ENCODE measurements around the gene WNT5A.

WNT5A gene

DNA sequence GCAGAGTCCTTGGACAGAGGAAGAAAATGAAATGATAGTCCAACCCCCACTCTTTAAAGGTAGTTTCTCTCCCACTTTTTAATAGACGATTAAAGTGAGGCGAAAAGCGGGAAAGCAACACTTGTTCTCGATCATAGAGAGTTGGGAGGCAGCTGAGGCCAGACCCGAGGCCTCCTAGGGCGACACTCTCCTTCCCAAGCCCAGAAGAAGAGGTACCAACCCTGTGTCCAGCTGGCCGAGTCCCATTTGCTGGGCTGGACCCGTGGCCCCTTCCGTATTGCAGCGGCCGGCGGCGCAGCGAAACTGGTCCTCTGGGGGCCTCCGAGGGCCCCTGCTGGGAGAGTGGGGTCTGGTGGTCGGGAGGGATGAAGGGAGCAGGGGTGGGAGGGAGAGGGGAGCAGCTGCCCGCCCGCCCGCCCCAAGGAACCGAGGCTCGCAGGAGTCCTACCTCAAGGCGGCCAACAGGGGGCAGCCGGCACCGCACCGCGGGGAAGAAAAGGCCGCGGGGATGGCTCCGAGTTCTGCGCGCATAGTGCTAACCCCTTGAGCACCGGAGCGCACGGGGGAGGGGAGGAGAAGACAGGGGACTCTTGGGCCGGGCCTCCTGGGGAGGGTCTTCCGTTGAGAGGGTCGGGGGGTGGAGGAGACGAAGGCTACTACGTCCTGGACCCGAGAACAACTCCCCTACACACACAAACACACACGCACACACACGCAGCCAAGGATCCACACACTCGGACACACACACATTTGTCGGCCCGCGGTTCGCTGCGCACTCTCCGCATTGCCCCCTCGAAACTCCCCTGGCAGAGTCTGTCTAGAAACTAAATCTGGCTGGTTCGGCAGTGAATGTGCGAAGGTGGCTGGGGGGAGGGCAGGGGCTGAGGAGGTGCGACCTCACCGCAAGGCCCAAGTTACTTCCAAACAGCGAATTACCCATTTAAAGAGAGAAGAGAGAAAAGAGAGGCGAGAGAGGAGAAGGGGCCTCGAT lies 2.0 kb downstream of the WNT5A start (continued):
- TF ChIP-seq ZNF132 (tag by site-specific recombination; IDR thresholded peaks at IDR 0.05; ENCODE audit: borderline replicate concordance) (no peak), ZNF558 (tag by site-specific recombination; IDR thresholded peaks at IDR 0.05) (no peak), GLI4 (tag by site-specific recombination; IDR thresholded peaks at IDR 0.05) (0 out of 2 replicates have a peak, but pooled peaks have one; percentile 28), ZNF621 (tag by site-specific recombination; IDR thresholded peaks at IDR 0.05) (no peak), ZNF394 (tag by site-specific recombination; IDR thresholded peaks at IDR 0.05; ENCODE audit: borderline replicate concordance) (0 out of 2 replicates have a peak, but pooled peaks have one; percentile 18), ZNF214 (tag by site-specific recombination; IDR thresholded peaks at IDR 0.05; ENCODE audit: borderline replicate concordance) (no peak), MEIS1 (CRISPR knock-in tag; IDR thresholded peaks at IDR 0.05; ENCODE audit: borderline replicate concordance) (no peak), IKZF3 (tag by site-specific recombination; IDR thresholded peaks at IDR 0.05) (no peak), ZNF433 (tag by site-specific recombination; IDR thresholded peaks at IDR 0.05; ENCODE audit: low read depth) (no peak), ZEB2 (tag by site-specific recombination; IDR thresholded peaks at IDR 0.05) (peak; percentile 84), ZNF202 (tag by site-specific recombination; IDR thresholded peaks at IDR 0.05; ENCODE audit: borderline replicate concordance) (no peak), ZBTB7A (tag by site-specific recombination; IDR thresholded peaks at IDR 0.05; ENCODE audit: low read depth) (peak; percentile 62; the same call in 1 of the 2 replicates), ZNF341 (tag by site-specific recombination; IDR thresholded peaks at IDR 0.05; ENCODE audit: low read depth) (peak; percentile 71), ZNF366 (tag by site-specific recombination; conservative IDR thresholded peaks at IDR 0.05) (no peak; the same call in 1 of the 2 replicates), KLF10 (tag by site-specific recombination; IDR thresholded peaks at IDR 0.05) (no peak)
- TF ChIP-seq, protein P1, sequence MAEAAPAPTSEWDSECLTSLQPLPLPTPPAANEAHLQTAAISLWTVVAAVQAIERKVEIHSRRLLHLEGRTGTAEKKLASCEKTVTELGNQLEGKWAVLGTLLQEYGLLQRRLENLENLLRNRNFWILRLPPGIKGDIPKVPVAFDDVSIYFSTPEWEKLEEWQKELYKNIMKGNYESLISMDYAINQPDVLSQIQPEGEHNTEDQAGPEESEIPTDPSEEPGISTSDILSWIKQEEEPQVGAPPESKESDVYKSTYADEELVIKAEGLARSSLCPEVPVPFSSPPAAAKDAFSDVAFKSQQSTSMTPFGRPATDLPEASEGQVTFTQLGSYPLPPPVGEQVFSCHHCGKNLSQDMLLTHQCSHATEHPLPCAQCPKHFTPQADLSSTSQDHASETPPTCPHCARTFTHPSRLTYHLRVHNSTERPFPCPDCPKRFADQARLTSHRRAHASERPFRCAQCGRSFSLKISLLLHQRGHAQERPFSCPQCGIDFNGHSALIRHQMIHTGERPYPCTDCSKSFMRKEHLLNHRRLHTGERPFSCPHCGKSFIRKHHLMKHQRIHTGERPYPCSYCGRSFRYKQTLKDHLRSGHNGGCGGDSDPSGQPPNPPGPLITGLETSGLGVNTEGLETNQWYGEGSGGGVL (tag by site-specific recombination; IDR thresholded peaks at IDR 0.05), result peak; percentile 85
- TF ChIP-seq, protein P2, sequence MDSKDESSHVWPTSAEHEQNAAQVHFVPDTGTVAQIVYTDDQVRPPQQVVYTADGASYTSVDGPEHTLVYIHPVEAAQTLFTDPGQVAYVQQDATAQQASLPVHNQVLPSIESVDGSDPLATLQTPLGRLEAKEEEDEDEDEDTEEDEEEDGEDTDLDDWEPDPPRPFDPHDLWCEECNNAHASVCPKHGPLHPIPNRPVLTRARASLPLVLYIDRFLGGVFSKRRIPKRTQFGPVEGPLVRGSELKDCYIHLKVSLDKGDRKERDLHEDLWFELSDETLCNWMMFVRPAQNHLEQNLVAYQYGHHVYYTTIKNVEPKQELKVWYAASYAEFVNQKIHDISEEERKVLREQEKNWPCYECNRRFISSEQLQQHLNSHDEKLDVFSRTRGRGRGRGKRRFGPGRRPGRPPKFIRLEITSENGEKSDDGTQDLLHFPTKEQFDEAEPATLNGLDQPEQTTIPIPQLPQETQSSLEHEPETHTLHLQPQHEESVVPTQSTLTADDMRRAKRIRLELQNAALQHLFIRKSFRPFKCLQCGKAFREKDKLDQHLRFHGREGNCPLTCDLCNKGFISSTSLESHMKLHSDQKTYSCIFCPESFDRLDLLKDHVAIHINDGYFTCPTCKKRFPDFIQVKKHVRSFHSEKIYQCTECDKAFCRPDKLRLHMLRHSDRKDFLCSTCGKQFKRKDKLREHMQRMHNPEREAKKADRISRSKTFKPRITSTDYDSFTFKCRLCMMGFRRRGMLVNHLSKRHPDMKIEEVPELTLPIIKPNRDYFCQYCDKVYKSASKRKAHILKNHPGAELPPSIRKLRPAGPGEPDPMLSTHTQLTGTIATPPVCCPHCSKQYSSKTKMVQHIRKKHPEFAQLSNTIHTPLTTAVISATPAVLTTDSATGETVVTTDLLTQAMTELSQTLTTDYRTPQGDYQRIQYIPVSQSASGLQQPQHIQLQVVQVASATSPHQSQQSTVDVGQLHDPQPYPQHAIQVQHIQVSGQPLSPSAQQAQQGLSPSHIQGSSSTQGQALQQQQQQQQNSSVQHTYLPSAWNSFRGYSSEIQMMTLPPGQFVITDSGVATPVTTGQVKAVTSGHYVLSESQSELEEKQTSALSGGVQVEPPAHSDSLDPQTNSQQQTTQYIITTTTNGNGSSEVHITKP (tag by site-specific recombination; IDR thresholded peaks at IDR 0.05), result peak; percentile 96
- TF ChIP-seq, protein P3, sequence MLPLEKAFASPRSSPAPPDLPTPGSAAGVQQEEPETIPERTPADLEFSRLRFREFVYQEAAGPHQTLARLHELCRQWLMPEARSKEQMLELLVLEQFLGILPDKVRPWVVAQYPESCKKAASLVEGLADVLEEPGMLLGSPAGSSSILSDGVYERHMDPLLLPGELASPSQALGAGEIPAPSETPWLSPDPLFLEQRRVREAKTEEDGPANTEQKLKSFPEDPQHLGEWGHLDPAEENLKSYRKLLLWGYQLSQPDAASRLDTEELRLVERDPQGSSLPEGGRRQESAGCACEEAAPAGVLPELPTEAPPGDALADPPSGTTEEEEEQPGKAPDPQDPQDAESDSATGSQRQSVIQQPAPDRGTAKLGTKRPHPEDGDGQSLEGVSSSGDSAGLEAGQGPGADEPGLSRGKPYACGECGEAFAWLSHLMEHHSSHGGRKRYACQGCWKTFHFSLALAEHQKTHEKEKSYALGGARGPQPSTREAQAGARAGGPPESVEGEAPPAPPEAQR (tag by site-specific recombination; IDR thresholded peaks at IDR 0.05), result no peak; the same call in 1 of the 2 replicates
- TF ChIP-seq, protein P4, sequence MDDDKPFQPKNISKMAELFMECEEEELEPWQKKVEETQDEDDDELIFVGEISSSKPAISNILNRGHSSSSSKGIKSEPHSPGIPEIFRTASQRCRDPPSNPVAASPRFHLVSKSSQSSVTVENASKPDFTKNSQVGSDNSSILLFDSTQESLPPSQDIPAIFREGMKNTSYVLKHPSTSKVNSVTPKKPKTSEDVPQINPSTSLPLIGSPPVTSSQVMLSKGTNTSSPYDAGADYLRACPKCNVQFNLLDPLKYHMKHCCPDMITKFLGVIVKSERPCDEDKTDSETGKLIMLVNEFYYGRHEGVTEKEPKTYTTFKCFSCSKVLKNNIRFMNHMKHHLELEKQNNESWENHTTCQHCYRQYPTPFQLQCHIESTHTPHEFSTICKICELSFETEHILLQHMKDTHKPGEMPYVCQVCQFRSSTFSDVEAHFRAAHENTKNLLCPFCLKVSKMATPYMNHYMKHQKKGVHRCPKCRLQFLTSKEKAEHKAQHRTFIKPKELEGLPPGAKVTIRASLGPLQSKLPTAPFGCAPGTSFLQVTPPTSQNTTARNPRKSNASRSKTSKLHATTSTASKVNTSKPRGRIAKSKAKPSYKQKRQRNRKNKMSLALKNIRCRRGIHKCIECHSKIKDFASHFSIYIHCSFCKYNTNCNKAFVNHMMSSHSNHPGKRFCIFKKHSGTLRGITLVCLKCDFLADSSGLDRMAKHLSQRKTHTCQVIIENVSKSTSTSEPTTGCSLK (tag by site-specific recombination; IDR thresholded peaks at IDR 0.05), result no peak
- TF ChIP-seq, protein P5, sequence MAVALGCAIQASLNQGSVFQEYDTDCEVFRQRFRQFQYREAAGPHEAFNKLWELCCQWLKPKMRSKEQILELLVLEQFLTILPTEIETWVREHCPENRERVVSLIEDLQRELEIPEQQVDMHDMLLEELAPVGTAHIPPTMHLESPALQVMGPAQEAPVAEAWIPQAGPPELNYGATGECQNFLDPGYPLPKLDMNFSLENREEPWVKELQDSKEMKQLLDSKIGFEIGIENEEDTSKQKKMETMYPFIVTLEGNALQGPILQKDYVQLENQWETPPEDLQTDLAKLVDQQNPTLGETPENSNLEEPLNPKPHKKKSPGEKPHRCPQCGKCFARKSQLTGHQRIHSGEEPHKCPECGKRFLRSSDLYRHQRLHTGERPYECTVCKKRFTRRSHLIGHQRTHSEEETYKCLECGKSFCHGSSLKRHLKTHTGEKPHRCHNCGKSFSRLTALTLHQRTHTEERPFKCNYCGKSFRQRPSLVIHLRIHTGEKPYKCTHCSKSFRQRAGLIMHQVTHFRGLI (tag by site-specific recombination; IDR thresholded peaks at IDR 0.05), result no peak
- TF ChIP-seq, protein P6, sequence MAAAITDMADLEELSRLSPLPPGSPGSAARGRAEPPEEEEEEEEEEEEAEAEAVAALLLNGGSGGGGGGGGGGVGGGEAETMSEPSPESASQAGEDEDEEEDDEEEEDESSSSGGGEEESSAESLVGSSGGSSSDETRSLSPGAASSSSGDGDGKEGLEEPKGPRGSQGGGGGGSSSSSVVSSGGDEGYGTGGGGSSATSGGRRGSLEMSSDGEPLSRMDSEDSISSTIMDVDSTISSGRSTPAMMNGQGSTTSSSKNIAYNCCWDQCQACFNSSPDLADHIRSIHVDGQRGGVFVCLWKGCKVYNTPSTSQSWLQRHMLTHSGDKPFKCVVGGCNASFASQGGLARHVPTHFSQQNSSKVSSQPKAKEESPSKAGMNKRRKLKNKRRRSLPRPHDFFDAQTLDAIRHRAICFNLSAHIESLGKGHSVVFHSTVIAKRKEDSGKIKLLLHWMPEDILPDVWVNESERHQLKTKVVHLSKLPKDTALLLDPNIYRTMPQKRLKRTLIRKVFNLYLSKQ (tag by site-specific recombination; IDR thresholded peaks at IDR 0.05; ENCODE audit: borderline replicate concordance), result no peak

Data from HEK293 (cell line).